Measurements from ENCODE around the gene TFEB. TPM values are rescaled to one million over a fixed set of nuclear protein-coding genes. Genes with fewer than 3 reads are reported as not detected.

Gene TFEB
- total and polyA plus RNA-seq, 10 donors, result 55.9 to 150 (median 76.9) TPM

GRCh38 chr6:41734666-41735426 is 562 bp downstream of the TFEB start:
- no peaks in the 10 kb centered on the region for H3K9me3 ChIP-seq
- H3K27ac ChIP-seq, result peak overlapping the region; percentile 82 to 100 (median 98)
- TF ChIP-seq CTCF (IDR thresholded peaks at IDR 0.05 in 8 of 11, conservative IDR thresholded peaks at IDR 0.05 in 3 of 11) (no peak), POLR2AphosphoS5 (IDR thresholded peaks at IDR 0.05) (peak in 1 of 3 donors; percentile 40)
- peaks cover 0 to 4% (median 0%) of the 10 kb centered on the region in 6 donors for H3K36me3 ChIP-seq
- 0 to 1% (median 0%) methylated on average over 6 to 76 of the region's 76 CpGs for WGBS, 5 donors
- intact Hi-C loops (cut with DNase I; ENCODE audit: low total_unique reads), result loop anchor here (10.0 kb wide), 1 partner anchor 50 kb away; no protein-coding TSS in a partner anchor
- no peaks in the 10 kb centered on the region for H3K27me3 ChIP-seq (replicated peaks in 1 of 7)
- peaks cover 29 to 52% (median 48%) of the 10 kb centered on the region in 6 donors for H3K4me1 ChIP-seq
- DNase-seq, result peak; percentile 97
- peak overlapping the region; percentile 78 to 98 (median 94) for H3K4me3 ChIP-seq

GRCh38 chr6:41733707-41734665 is 1.4 kb downstream of the TFEB start:
- peak; percentile 98 for DNase-seq
- H3K36me3 ChIP-seq, result peaks cover 0 to 4% (median 0%) of the 10 kb centered on the region in 6 donors
- H3K27ac ChIP-seq, result peak overlapping the region; percentile 82 to 100 (median 98)
- H3K9me3 ChIP-seq, result no peaks in the 10 kb centered on the region
- WGBS, 5 donors, result 0 to 7% (median 3%) methylated on average over 24 to 73 of the region's 73 CpGs
- no peaks in the 10 kb centered on the region for H3K27me3 ChIP-seq (replicated peaks in 1 of 7)
- TF ChIP-seq CTCF (IDR thresholded peaks at IDR 0.05 in 8 of 11, conservative IDR thresholded peaks at IDR 0.05 in 3 of 11) (no peak), POLR2A (IDR thresholded peaks at IDR 0.05) (peak in 2 of 3 donors; percentile 10 to 30), POLR2AphosphoS5 (IDR thresholded peaks at IDR 0.05) (peak; percentile 81 to 89 (median 88))
- H3K4me3 ChIP-seq, result peak overlapping the region; percentile 78 to 98 (median 94)
- intact Hi-C loops (cut with DNase I; ENCODE audit: low total_unique reads), result loop anchor here (10.0 kb wide), 1 partner anchor 49 kb away; no protein-coding TSS in a partner anchor
- peaks cover 33 to 60% (median 56%) of the 10 kb centered on the region in 6 donors for H3K4me1 ChIP-seq

GRCh38 chr6:41733360-41733706 is 2.1 kb downstream of the TFEB start:
- Histone ChIP-seq H3K9me3 (no peaks in the 10 kb centered on the region), H3K4me1 (peaks cover 40 to 67% (median 63%) of the 10 kb centered on the region in 6 donors), H3K36me3 (peaks cover 0 to 7% (median 0%) of the 10 kb centered on the region in 6 donors), H3K27ac (peak overlapping the region; percentile 82 to 100 (median 98)), H3K27me3 (replicated peaks in 1 of 7) (no peaks in the 10 kb centered on the region), H3K4me3 (peak overlapping the region; percentile 78 to 98 (median 94))
- DNase-seq, result no peak
- no peak for TF ChIP-seq POLR2AphosphoS5 (IDR thresholded peaks at IDR 0.05)
- TF ChIP-seq POLR2A (IDR thresholded peaks at IDR 0.05), result no peak
- no peak for TF ChIP-seq CTCF (IDR thresholded peaks at IDR 0.05 in 8 of 11, conservative IDR thresholded peaks at IDR 0.05 in 3 of 11)
- intact Hi-C loops (cut with DNase I; ENCODE audit: low total_unique reads), result loop anchor here (10.0 kb wide), 1 partner anchor 49 kb away; no protein-coding TSS in a partner anchor
- WGBS, 5 donors, result 46 to 63% (median 56%) methylated on average over 11 of the region's 11 CpGs

Data from spleen (tissue), 11 donors.